Astrocyte of the hippocampus (primary cell): ENCODE data around the gene SPNS3.

Experiments used
- DNase-seq: peaks from one replicate; pipeline ENCODE4 v3.0.0; 2011; ENCODE audit warnings: low read depth, low spot score

SPNS3 gene

DNA sequence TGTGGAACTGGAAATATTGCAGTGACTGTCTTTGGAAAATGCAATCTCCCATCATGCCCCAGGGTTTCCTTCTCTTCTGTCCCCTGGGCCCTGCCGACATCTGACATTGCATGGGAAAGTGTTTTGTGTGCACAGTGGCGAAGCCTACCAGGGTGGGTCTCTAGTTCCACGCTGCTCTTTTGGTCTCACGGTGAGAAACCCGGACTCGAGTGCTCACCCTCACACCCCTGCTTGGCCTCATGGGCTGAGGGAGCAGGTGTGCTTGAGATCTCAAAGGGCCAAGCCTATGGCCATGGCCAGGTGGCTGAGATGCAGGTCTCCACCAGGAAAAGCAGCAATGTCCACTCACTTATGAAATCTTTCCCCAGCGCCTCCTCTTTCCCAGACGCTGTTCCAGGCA lies 32.0 kb downstream of the SPNS3 start:
- DNase-seq: no peak

DNA sequence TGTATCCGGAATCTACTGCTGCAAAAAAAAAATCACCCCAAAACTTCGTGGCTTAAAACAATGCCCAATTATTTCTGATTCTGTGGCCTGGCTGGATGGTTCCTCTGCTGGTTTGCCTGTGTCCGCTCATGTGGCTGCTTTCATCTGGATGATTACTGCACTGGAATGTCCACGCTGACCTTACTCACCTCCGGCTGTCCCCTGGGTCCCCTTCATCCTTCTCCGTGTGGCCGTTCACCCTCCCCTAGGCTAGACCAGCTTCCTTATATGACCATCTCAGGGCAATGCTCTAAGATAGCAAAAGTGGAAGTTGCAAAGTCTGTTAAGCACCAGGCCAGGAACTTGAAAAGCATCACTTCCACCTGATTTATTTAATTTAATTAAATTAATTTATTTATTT lies 33.5 kb downstream of the SPNS3 start:
- no peak for DNase-seq

DNA sequence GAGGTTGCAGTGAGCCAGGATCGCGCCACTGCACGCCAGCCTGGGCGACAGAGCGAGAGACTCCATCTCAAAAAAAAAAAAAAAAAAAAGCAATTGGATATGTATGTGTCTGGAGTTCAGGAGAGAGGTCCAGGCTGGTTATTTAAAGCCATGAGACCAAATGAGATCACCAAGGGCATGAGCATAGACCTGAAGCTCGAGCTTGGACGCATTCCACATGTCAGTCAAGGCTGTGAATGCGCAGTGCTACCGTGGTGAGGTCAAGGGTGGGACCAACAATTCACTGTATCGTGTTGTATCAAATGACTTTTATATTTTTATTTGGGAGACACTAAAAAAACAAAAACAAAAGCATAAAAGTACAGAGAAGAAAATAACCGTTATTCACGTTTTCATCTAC lies 35.8 kb downstream of the SPNS3 start:
- no peak for DNase-seq

DNA sequence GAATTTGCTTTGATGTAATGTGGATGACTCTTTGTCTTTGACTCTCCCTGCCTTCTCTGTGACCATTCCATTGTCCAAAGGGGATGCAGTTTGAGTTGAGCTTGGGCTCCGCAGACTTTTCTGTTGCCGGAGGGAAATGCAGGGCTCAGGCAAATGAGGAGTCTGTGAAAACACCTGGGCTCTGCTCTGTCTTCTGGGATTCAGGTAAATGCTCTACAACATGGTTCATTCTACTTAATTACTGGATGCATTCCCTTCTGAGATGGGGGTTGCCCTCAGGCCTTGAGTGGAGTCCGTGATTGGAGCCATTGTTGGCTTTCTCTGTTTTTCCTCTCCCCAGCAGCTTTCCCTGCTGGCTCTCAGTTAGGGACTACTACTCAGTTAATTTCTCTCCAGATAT lies 38.5 kb downstream of the SPNS3 start:
- DNase-seq: no peak

DNA sequence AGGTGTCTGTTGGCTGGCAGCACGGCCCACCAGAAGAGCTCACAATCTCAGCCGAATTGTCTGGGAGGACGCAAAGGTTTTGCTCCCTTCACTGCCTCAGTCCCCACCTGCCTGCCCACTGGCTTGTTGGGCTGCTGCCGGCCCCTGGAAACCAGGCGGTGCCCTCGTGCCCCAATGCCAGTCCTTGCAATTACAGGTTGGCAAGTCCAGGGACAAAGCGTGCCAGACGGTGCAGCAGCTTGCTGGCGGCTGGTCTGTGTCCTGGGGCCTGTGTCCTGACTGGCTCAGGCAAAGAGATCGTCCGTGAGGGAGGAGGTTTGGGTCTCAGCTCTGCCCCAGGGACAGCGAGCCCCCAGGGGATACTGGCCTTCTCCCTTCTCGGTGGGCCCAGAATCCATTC lies 40.4 kb downstream of the SPNS3 start:
- no peak for DNase-seq

DNA sequence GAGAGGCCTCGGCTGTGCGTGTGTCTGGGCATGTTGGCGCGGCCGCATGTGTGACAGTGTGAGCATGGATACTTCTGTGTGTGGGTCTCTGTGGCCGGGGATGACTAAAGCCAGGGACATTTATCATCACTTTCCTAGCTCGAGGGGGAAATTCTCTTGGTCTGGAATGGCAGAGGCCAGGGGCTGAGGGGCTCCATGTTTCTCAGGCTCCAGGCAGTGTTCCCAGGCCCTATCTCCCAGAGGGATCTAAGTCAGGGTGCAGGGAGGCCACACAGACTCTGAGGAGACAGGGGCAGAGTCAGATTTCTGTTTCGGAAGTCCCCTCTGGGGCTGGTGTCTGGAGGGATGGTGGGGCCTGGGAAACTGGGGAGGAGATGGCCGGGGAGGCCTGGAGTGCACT lies 41.3 kb downstream of the SPNS3 start:
- no peak for DNase-seq

DNA sequence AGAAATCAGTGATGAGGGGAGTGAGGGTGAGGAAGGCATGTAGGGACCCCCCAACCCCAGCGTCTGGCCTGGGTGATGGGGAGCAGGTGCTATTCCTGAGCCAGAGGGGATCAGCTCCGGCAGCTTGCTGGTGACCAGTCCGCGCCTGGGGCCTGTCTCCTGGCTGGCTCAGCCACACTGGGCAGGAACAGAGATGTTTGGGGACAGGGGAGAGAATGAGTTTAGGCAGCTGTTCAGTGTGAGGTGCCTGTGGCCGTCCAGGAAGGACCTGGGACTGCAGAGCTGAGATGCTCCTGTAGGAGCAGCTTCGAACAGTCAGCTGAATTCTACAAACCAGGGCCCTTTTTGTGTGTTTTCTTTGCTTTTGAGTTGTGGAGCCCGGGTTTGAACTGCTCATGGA lies 41.7 kb downstream of the SPNS3 start:
- DNase-seq: no peak

DNA sequence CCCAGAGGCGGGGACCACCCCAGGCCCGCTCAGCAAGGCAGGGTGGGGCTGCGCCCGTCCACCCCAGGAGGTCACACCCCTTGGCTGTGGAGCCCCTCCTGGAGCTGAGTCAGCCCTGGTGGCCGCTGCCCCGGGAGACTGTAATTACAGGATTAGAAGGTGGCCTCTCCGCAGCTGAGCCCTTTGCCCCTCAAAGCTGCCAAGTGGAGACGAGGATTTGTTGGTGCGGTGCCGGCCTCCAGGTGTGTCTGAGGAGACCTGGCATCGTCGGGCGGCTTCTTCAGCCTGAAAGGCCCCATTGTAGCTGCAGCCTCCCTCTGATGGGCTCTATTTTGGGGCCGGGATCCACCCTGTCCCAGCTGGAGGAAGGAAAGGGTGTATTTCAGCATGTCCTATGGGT lies 42.3 kb downstream of the SPNS3 start:
- no peak for DNase-seq

DNA sequence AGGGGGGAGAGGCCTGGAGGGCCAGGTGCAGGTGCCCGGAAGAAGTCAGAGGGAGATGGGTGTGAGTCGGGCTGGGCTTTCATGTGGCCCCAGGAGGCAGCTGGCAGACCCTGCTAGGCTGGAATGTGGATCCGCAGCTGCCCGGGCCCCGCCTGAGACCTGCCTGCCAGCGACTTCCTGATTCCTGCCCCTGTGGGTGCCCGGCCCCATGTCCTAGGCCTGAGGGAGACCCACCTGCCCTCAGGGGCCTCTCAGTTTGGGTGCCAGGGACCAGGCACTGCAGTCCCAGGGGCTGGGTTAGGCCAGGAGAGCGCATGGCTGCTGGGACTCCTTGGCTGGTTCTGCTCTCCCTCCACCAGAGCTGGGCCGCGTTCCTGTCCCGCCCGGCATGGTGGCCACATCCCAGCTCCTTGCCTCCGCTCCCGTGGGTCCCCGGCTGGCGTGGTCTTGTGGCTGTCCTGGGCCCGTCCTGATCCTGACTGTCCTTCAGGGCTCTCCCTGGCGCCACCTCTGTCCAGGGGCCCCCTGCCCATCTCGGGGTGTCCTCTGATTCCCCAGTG lies 42.9 kb downstream of the SPNS3 start:
- no peak for DNase-seq

DNA sequence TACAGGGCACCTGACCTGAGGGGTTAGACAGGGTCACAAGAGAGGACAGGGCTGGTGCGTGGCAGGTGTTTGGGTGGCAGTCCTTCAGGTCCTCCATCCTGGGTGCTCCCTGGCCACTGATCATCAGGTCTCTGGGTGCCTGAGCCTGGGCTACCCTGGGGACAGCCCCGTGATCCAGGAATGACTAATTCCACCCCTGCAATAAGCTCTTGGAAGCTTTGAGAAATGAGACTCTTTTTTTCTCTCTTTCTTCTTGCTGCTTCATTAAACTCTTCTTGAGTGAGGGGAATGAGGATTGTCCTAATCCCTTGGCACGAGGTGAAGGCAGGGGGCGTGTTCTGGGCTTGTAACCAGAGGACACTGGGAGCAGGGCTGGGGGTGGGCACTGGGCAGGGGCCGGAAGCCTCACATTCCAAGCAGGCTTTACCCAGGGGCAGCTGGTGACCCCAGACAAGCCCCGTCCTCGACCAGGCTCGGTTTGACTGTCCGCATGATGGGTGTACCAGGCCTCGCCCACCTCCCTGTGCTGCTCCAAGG lies 43.6 kb downstream of the SPNS3 start:
- DNase-seq: no peak

DNA sequence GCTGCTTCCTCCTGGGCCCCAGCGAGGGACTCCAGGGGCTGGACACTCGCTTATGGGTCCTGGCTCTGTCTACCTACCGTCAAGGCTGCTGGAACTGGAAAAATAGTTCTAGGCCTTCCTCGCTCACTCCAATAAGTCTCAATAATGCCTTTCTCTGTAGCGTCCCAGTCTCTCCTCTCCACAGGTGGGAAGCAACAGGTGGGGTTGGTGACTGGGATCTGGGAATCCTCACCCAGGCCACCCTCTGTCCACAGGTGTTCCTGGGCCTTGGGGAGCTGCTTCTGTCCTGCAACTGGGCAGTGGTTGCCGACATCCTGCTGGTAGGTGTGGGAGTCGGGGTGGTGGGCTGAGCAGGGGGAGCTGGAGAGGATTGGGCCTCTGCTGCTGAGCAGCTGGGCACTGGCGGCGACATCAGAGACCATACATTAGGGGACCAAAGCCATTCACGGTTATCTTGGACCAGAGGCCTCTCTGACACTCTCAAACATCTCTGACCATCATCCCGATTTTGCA lies 44.6 kb downstream of the SPNS3 start:
- DNase-seq: no peak

DNA sequence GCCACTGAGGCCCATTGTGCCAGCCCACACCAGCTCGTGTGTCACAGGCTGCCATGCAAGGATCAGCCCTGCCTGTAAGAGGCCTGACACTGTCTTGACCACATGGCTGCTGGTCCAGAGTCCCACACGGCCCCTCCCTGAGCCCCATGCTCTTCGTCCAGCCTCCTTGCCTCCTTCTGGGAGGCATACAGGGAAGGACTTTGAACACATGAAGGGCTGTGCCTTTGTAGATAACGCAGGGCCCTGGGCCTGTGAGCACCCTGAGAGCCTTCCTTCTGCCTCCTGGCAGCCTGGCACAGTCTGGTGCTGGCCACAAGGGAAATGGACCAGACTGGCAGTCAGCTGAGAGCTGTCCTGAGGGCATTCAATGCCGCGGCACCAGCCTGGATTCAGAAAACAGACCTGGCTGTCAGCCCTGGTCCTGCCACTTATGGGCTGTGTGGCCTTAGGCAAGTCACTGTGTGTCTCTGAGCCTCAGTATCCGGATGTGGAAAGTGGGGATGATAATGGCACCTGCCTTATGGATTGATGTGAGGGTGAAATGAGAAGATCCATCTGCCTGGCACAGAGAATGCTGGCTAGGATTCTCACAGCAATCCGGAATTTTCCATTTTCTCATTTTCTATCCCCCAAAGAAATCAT lies 45.7 kb downstream of the SPNS3 start:
- DNase-seq: no peak

DNA sequence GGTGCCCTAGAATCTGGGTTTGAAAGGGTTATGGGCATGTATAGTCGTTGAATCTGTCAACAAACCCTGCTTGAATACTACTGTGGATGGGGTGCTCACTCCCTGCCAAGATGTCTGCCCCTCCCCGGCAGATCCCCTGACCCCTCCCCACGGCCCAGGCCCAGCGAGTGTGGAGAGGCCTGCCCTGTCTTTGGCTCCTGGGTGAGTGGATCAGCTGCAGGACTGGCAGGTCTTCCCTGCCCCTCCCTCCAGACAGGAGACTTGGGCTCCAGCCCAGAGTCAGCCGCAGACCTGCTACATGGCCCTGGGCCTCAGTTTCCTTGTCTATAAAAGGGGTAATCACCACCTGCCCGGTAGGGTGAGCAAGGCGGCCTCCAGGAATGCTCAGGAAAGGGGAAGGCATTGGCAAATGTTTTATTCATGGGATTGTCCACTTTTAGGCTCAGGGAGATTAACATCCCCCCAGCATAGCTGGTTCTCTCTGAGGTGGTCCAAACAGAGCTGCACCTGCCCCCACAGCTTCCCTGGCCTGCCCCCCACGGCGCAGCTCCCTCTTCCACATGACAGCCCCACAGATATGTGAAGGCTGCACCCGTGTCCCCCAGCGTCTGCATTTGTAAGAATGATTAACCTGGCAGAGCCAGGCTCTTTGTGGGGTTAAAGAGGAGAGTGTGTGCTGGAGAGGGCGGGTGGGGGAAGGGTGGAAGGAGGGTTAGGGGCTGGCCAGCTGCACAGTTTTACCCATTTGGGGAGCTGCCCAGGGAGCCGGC lies 46.4 kb downstream of the SPNS3 start:
- no peak for DNase-seq

DNA sequence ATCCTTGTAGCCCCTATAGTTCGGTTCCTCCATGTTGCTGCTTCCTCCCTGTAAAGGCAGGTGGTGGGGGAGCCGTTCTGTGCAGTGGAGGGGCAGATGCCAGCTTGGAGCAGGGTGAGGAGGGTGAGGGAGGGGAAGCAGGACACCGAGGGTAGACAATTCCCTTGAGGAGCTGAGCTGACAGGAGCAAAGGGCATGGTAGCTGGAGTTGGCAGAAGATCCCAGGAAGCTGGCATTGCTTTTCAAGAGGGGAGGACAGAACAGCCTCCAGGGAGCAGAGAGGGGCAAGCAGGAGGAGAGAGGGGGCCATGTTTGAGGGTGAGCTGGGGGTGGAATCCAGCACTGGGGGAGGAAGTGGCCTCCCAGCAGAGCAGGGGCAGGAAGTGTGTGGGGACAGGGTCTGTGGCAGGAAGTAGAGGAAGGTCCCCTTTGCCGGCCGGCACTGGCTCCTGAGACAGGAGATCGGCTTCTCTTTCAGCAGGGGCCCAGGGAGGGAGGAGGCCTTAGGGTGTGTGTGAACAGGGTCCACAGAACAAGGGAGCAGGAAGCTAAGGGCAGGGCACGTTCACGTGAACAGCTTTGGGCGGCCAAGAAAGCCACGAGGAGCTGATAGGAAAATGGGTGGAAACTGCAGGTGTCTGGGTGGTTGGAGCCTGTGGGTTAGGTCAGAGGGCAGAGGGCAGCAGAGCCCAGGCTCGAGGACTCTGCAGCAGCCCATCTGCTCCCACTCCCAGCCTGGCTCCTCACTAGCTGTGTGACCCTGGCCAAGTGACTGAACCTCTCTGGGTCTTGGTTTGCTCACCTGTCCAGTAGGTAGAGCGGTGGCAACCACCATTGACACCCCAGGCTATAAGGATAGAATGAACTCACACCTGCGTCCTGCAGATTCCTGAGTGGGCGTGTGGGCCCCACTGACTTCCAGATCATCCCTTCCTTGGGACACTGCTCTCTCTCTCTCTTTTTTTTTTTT lies 47.5 kb downstream of the SPNS3 start:
- no peak for DNase-seq

DNA sequence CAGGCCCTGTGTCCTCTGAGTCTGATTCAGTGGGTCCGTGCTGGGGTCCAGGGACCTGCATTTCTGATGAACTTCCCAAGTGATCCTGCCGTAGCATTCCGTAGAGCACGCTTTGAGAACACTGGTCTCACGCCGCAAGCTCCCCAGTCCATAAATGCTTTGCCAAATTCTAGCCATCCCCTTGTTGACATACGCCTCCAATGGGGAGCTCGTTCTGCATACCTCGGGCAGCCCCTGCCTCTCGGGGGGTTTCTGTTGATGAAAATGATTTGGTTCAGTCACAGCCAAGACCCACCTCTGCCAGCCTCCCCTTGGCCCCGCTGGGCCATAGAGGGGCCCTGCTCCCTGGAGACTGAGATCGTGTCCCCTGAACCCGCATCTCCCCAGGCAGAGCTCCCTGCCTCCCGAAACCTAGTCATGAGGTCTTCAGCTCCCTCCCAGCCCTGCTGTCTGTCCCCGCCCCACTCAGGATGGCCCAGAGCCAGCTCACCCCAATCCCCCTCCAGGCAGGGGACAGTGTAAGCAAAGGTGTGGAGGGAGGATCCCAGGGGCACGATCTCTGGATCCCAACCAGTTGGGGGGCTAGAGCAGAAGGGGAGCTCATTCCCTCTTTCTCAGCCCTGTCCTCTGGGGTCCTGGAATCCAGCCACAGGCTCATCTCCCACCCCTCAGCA lies 48.7 kb downstream of the SPNS3 start:
- DNase-seq: no peak

DNA sequence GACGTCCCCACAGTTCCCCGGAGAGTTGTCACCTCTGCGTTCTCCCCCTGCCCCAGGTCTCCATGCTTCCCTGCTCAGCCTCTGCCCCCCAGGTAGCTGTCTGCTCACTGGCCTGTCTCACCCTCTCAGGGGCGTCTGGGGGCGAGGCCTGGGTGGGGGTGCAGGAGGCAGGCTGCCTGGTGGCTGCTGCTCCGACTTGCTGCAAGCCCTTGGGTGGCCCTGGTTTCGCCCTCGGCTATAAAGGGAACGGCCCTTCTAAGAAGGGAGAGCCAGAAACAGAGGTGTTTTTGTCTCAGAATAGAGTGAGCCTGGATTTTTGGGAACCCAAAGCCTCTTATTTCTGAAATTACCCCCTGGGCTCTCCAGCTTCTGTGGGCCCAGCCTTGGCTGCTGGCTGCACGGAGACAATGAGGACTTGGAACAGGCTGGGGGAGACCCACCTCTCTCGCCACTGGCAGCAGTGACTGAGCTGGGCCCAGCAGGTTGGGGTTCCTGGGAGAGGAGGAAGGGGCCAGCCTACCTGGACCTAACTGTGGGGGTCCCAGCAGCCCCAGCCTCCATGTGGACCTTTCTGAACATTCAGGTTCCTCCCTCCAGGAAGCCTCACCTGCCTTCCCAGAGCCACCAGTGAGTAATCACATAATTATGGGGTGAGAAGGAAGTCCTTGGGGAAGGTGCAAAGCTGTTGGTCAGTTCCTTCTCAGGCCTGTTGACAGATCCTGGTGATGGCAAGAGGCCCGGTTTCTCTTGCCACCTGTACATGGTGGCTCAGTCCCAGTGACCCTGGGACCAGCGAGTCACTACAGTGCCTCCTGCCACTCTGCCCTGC lies 49.5 kb downstream of the SPNS3 start:
- DNase-seq: peak; percentile 71

DNA sequence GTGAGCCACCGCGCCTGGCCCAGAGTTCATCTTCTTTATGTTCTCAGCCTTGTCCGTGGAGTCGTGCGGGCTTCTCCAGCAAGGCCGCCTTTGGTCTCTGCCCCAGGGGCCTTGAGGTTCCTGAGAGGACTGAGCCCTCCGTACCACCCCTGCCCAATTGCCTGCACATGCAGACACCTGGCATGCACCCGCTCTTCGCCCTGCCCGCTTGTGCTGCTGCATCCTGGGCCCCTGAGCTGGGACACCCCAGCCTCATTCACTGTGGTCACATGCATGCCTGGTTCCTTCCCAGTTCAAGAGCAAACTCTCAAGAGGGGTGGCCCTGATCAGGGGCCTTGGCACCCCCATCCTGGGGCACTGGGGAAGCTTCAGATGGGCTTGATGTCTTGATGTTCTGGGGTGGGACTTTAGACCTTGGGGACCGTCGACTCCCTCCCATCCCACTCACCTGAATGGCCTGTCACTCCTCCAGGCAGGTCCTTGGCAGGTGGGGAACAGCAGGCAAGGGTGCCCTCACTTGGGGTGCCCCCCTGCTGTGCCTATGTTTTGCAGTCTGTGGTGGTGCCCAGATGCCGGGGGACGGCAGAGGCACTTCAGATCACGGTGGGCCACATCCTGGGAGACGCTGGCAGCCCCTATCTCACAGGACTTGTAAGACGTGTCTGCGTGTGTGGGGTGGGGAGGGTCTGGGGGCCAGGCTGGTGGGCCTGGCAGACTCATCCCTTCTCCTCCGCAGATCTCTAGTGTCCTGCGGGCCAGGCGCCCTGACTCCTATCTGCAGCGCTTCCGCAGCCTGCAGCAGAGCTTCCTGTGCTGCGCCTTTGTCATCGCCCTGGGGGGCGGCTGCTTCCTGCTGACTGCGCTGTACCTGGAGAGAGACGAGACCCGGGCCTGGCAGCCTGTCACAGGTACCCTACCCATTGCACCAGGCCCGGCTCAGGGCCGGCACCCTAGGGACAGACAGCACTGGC lies 52.2 kb downstream of the SPNS3 start:
- no peak for DNase-seq

DNA sequence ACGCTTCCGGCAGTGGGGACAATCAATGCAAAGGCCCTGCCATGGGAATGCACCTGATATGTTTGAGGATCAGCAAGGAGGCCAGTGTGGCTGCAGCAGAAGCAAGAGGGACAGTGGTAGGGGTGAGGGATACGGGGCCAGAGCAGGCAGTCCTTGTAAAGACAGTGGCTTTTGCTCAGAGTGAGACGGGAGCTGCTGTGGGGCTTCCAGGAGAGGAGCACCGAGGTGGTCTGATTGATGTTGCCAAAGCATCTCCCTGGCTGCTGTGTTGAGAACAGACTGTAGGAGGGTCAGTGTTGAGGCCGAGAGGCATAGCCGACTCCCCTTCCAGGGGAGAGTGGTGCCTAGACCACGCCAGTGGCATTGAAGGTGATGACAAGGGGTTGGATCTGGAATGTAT lies 53.6 kb downstream of the SPNS3 start:
- DNase-seq: no peak
